GF-D8 (cell line): Measurements from ENCODE around the gene CRACDL.
"Not testable (repeated sequence)": the region's sequence is repeated elsewhere in the genome, so short reads cannot be mapped to it uniquely, and the experiment has no call there.

Experiments used
- DNase-seq: peaks from one replicate; lab custom pipeline; 2025; lab: John Stamatoyannopoulos, UW

The CRACDL gene

GRCh38 chr2:98907966-98908905, 27.8 kb downstream of the CRACDL start:
- DNase-seq = no peak

GRCh38 chr2:98907385-98907784, 28.6 kb downstream of the CRACDL start:
- no peak for DNase-seq

GRCh38 chr2:98903767-98904485, 32.1 kb downstream of the CRACDL start:
- DNase-seq = no peak

GRCh38 chr2:98903064-98903355, 33.0 kb downstream of the CRACDL start:
- no peak for DNase-seq

GRCh38 chr2:98902209-98903063, 33.6 kb downstream of the CRACDL start:
- DNase-seq = no peak

GRCh38 chr2:98901702-98902101, 34.3 kb downstream of the CRACDL start:
- no peak for DNase-seq

- DNase-seq = no peak
These were observed 34.7 kb downstream of the CRACDL start for GRCh38 chr2:98901291-98901690.

- DNase-seq = no peak
These were observed 35.3 kb downstream of the CRACDL start for GRCh38 chr2:98900721-98901120.

GRCh38 chr2:98899703-98900078, 36.3 kb downstream of the CRACDL start:
- DNase-seq = not testable (repeated sequence)

- DNase-seq = no peak
These were observed 36.9 kb downstream of the CRACDL start for GRCh38 chr2:98899041-98899702.

- no peak for DNase-seq
These were observed 37.6 kb downstream of the CRACDL start for GRCh38 chr2:98898423-98898841.

GRCh38 chr2:98897746-98898145, 38.3 kb downstream of the CRACDL start:
- DNase-seq = no peak

GRCh38 chr2:98896944-98897343, 39.1 kb downstream of the CRACDL start:
- DNase-seq = no peak

- no peak for DNase-seq
These were observed 39.6 kb downstream of the CRACDL start for GRCh38 chr2:98896416-98896815.

- no peak for DNase-seq
These were observed 40.1 kb downstream of the CRACDL start for GRCh38 chr2:98895901-98896300.

- DNase-seq = no peak
These were observed 40.8 kb downstream of the CRACDL start for GRCh38 chr2:98895221-98895620.

GRCh38 chr2:98894331-98895000, 41.6 kb downstream of the CRACDL start:
- DNase-seq = no peak

- DNase-seq = no peak
These were observed 42.1 kb downstream of the CRACDL start for GRCh38 chr2:98893911-98894321.

- DNase-seq = no peak
These were observed 43.2 kb downstream of the CRACDL start for GRCh38 chr2:98892871-98893270.

- no peak for DNase-seq
These were observed 44.4 kb downstream of the CRACDL start for GRCh38 chr2:98891591-98891990.

GRCh38 chr2:98886066-98886554, 49.9 kb downstream of the CRACDL start:
- no peak for DNase-seq
